ENCODE data around the gene C3. TPM values are rescaled to one million over a fixed set of nuclear protein-coding genes. Genes with fewer than 3 reads are reported as not detected.
"Not testable (repeated sequence)": the region's sequence is repeated elsewhere in the genome, so short reads cannot be mapped to it uniquely, and the experiment has no call there.

Gene C3
- total RNA-seq, 1 donor from 2014 or later, result 398 TPM

DNA sequence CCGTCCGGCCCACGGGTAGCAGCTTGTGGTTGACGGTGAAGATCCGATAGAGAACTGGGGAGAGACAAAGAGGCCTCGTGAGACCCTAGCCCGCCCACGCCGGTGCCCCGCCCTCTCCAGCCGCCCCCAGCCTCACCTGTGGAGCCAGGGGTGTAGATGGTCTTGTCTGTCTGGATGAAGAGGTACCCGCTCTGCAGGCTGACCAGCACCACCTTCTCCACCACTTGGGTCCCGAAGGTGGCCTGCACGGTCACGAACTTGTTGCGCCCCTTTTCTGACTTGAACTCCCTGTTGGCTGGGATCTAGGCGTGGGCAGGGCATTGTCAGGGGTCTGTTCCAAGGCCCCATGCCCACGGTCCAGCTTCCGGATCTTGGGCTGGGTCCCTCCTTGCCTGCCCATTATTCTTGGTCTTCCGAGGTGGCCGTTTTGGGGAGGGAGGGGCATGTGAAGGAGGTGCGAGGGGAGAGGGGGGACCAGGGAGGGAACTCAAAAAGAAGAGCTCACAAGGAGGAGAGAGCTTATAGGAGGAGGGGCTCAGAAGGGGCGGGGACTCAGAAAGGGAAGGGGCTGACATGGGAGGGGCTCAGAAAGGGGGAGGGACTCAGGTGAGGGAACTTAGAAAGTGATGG is 2.2 kb downstream of the C3 start:
- DNase-seq, result no peak
- ATAC-seq, result no peak
- intact Hi-C loops (cut with micrococcal nuclease), result no loop called here

DNA sequence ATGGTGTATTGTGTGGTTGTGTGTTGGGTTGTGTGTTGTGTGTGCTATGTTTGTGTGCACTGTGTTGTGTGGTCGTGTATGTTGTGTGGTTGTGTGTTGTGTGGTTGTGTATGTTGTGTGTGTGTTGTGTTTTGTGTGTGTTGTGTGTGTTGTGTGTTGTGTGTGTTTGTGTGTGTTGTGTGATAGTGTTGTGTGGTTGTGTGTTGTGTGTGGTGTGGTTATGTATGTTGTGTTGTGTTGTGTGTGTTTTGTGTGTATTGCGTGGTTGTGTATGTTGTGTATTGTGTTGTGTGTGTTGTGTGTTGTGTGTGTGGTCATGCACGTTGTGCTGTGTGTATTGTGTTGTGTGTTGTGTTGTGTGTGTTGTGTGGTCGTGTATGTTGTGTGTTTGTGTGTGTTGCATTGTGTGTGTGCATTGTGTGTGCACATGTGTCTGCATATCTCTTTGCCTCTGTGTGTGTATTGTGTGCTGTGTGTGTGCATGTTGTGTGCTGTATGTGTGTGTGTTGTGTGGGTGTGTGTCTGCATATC is 2.9 kb downstream of the C3 start:
- DNase-seq (no peak), ATAC-seq (no peak)
- intact Hi-C loops (cut with micrococcal nuclease), result no loop called here

DNA sequence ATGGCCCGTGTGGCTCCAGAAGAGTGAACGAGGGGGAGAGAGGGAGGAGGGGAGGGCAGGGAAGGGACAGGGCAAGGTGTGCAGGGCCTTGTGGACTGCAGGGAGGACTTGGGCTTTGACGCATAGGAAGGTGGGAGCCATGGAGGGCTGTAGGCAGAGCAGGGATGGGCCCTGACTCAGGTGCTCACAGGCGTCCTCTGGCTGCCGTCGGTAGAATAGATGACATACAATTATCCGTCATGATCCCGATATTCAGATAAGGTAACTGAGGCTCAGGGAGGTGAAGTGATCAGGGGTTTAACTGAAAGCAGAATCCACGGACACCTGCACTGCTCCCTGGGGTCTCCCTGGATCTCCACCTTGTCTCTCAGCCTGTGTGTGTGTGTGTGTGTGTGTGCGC is 3.4 kb downstream of the C3 start:
- DNase-seq (peak; percentile 4), ATAC-seq (no peak)
- intact Hi-C loops (cut with micrococcal nuclease), result no loop called here

DNA sequence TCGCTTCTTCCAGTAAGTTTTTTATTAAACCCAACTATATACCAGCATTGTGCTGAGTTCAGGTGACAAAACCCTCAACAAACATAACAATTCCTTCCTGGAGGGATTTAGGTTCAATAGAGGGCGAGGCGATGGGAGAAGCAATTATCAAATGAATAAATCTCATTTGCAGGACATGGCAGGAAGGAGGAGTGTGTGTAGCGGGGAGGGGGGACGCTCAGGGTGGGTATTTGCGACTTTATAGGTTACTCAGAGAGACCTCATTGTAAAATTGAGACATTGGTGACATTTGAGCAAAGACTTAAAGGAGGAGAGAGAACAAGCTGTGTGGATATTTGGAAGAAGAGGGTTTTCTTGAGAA is 3.9 kb downstream of the C3 start:
- intact Hi-C loops (cut with micrococcal nuclease), result no loop called here
- DNase-seq, result no peak
- ATAC-seq, result no peak

DNA sequence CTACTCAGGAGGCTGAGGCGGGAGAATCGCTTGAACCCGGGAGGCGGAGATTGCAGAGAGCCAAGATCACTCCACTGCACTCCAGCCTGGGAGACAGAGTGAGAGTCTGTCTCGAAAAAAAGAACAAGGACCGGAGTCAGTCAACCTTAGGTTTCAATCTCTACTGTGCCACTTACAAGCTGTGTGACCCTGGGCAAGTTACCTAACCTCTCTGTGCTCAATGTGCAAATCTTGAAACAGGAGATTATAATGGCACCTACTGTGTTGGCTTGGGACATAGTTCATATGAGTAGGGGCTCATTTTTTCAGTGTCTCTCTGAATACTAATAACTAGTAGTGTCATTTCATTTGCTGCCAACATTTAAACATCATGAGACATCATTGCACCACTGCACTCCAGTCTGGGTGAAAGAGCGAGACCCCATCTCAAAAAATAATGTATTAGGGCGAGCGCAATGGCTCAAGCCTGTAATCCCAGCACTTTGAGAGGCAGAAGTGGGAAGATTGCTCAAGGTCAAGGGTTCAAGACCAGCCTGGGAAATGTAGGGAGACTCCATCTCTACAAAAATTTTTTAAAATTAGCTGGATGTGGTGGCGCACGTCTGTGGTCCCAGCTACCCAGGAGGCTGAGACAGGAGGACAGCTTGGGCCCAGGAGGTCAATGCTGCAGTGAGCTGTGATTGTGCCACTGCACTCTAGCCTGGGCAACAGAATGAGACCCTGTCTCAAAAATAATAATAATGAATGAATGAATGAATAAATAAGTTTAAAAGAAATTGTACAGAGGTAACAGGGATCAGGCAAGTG is 5.5 kb downstream of the C3 start:
- no peak for ATAC-seq
- intact Hi-C loops (cut with micrococcal nuclease), result no loop called here
- peak; percentile 0 for DNase-seq

DNA sequence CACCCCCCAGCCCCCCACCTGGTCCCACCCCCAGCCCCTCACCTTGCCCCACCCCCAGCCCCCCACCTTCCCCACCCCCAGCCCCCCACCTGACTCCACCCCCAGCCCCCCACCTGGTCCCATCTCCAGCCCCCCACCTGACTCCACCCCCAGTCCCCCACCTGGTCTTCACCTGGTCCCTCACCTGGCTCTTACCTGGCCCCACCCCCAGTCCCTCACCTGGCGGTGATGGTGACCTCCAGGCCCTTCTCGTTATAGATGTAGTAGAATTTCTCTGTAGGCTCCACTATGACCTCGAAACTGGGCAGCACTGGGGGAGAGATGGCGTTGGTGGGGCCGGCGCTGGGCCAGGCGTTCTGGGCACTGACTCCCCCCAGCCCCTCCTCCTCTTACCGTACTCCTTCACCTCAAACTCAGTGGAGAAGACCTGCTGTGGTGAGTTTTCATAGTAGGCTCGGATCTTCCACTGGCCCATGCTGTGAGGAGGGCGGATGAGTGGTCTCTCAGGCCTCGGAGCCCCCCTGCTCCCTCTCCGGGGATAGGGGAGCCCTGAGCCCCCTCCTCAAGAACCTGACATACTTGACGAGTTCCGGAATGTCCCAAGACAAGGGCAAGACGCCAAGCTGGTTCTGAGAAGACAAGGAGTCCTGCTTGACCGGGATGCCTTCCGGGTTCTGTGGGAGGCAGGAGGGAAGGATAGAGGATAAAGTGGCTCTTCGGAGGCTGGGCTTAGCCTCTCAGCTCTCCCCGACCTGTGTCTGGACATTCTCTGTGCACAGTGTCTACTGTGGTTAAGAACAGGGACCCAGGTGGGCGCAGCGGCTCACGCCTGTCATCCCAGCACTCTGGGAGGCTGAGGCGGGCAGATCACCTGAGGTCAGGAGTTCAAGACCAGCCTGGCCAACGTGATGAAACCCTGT is 6.4 kb downstream of the C3 start:
- intact Hi-C loops (cut with micrococcal nuclease), result no loop called here
- ATAC-seq, result no peak
- DNase-seq, result peak; percentile 25

DNA sequence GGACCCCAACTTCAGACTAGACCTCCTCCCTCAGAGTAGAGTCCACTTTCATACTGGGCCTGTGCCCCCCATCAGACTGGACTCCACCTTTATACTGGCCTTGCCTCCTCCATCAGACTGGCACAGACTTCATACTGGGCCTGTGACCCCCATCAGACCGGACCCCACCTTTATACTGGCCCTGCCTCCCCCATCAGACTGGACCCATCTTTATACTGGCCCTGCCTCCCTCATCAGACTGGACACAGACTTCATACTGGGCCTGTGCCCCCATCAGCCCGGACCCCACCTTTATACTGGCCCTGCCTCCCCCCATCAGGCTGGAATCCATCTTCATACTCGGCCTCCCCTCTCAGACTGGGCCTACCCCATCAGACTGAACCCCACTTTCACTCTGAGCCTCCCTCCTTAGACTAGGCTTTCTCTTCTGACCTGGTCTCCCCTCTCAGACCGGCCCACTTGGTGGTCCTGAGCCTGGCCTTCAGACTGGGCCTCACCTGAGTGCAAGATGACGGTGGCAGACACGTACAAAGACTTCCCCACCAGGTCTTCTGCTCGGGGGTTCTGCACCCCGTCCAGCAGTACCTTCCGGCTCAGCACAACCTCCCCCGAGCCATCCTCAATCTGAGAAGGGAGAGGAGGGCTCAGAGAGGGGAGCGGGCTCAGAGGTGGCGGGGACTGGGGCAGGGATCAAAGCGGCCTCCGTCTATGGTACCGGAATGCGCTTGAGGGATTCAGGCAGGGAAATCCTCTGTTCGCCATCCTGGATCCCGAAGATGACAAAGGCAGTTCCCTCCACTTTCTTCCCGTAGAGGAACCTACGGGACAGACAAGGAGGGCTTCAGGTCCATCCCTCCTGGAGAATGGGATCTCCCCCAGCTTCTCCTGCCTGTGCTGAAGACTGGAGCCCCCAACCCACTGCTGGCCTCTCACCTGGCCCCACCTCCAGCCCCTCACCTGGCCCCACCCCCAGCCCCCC is 7.5 kb downstream of the C3 start:
- intact Hi-C loops (cut with micrococcal nuclease), result no loop called here
- DNase-seq (peak; percentile 20), ATAC-seq (no peak)

DNA sequence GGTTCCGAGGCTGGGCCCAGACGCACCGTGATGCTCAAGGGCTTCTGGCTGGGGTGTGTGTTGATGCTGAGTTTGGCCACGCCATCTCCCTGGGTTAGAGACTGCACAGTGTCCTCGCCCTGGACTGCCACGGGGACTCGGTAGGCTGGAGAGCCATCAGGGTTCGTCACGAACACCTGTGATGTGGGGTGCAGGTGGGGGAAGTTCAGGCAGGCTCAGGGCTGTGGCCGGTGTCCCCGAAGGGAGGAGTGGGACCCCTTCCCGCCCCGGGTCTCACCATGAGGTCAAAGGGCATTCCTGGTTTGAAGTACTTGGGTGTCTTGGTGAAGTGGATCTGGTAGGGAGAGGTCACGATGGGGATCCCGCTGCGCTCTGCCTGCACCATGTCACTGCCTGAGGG is 8.2 kb downstream of the C3 start:
- ATAC-seq (no peak), DNase-seq (peak; percentile 15)
- intact Hi-C loops (cut with micrococcal nuclease), result no loop called here

DNA sequence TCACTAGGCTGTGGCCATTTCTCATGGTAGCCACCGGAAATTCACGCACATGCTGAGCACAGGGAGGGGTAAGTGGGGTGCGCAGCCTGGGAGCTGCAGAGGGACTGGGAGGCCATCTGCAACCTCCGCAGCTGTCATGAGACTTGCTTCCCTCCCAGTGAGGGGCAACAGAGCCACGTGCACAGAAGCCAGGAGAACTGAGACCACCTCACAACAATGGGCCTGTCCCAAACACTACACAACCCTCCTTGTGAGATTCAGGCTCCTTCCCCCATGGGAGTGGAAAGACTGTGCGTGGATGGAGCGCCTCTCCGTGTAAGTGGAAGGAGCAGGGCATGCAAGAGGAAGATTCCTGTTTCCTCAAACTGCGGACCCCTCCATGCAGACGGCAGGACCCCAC is 8.8 kb downstream of the C3 start:
- intact Hi-C loops (cut with micrococcal nuclease), result no loop called here
- DNase-seq (no peak), ATAC-seq (no peak)

DNA sequence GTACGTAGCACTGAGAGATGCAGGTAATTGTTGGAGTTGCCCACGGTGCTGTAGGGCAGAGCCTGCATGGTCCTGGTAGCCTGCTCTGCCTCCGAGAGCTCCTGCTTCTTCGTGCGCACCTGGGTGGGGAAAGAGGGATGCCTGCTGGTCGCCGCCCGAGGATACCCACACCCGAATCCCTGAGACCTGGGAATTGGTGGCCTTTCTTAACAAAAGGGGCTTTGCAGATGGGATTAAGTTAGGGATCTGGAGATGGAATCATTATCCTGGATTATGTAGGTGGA is 9.4 kb downstream of the C3 start:
- no peak for DNase-seq
- ATAC-seq, result no peak
- intact Hi-C loops (cut with micrococcal nuclease), result no loop called here

DNA sequence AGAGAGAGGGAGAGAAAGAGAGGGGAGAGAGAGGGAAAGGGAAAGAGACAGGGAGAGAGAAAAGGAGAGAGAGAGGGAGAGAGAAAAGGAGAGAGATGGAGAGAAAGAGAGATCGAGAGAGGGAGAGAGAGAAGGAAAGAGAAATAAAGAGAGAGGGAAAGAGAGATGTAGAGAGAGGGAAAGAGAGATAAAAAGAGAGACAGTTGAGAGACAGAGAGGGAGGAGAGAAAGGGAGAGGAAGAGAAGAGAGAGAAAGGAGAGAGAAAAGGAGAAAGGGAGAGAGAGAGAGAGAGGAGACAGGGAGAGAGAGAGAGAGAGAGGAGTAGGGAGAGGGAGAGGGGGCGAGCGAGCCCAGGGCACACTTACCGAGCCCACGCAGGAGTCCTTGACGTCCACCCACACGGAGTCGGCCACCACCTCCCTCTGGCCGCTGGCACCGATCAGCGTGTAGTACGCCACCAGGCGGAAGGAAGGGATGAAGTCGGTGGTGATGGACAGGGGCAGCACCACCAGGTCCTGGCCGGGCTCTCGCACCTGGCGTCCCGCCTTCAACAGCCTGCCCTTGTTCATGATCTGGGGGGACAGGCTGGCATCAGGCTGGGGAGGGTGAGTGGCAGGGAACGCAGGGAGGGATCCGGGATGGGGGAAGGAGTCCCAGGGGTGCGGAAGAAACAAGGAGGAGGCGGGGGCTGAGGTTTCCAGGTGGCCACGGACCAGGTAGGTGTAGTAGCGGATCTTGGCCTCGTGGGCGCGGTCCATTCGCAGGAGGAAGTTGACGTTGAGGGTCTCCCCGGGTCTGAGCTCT is 10.0 kb downstream of the C3 start:
- ATAC-seq (no peak), DNase-seq (no peak)
- intact Hi-C loops (cut with micrococcal nuclease), result no loop called here

DNA sequence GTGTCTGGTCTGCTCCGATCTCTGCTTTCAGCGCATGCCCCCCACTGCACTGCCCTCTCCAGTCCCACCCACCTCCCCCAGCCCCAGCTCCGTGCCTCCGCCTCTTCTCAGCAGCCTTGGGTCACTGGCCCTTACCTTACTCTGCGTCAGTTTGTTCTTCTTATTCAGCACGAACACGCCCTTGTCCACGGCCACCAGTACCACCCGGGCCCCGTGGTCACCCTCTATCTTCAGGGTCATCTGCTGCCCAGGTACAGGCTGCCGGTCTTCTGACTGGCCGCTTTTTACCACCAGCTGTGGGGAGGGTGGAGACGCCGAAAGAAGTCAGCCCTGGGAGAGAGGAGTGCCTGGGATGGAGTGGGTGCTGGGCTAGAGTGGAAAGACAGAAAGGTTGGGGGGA is 10.9 kb downstream of the C3 start:
- intact Hi-C loops (cut with micrococcal nuclease), result no loop called here
- DNase-seq (no peak), ATAC-seq (no peak)

DNA sequence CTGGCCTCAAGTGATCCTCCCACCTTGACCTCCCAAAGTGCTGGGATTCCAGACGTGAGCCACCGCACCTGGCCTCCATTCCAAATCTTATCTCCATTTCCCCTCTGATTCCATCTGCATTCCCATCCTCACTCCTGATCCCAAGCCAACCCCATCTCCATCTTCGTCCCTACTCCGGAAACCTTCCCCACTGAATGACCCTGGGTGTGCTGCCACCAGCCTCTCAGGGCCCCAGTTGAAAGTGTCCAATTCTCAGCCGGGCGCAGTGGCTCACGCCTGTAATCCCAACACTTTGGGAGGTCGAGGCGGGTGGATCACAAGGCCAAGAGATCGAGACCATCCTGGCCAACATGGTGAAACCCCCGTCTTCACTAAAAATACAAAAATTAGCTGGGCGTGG is 11.5 kb downstream of the C3 start:
- DNase-seq; intact Hi-C loops (cut with micrococcal nuclease); ATAC-seq: not testable (repeated sequence)

DNA sequence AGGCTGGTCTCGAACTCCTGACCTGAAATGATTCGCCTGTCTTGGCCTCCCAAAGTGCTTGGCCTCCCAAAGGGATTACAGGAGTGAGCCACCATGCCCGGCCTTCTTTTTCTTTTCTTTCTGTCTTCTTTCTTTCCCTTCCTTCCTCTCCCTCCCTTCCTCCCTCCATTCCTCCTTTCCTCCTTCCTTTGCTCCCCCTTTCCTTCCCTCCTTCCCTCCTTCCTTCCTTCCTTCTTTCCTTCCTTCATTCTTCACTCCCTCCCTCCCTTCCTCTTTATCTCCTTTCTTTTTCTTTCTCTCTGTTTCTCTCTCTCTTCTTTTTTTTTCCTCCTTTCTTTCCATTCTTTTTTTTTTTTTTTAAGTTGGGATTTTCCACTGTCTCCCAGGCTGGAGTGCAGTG is 12.1 kb downstream of the C3 start:
- intact Hi-C loops (cut with micrococcal nuclease), result no loop called here
- ATAC-seq, result no peak
- no peak for DNase-seq

DNA sequence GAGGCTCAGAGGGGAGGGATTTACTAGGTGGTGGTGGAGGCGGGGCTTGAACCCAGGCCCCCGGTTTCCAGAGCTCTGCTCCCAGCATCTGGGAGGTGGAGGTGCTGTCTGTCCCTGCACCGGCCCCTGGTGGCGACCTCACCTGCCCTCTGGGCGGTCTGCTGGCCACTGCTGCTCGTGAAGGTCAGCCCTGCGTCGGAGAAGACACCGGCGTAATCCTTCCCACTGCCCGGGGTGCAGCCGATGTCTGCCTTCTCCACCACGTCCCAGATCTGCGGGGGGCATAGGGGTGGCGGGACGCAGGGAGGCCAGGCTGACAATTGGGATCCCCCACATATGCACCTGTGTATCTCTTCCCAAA is 12.8 kb downstream of the C3 start:
- no peak for DNase-seq
- ATAC-seq, result no peak
- intact Hi-C loops (cut with micrococcal nuclease), result no loop called here

DNA sequence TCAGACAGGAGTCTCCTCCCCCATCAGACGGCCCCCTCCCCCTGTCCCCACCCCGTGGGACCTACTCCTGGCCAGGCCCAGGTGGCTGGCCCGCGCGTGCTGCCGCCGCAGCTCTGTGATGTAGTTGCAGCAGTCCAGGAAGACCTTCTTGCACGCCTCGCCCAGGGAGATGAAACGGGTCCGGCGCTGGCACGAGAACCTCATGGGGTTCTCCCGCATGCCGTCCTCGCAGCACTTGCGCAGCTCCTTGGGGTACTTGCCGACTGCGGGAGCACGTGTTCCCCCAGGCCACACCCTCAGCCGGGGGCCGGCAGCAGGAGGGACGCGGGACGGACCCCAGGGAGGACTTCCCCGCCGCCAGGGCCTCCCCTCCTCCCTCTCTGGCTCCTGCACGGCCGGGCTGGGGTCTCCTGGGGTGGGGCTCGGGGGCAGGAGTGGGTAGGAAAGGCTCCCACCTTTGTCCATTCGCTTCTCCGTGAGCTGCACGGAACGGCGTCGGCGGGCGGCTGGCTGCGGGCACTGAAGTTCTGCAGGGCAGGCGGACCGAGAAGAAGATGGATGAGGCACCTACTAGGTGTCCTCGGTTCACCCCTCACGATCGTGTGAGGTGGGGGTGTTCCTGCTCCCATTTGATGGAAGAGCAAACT is 13.3 kb downstream of the C3 start:
- no peak for DNase-seq
- ATAC-seq, result no peak

DNA sequence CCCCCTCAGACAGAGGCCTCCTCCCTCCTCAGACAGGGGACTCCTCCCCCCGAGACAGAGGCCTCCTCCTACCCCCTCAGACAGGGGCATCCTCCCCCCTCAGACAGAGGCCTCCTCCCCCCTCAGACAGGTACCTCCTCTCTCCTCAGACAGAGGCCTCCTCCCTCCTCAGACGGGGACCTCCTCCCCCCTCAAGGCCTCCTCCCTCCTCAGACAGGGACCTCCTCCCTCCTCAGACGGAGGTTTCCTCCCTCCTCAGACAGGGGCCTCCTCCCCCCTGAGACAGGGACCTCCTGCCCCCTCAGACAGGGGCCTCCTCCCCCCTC is 13.9 kb downstream of the C3 start:
- no peak for DNase-seq
- intact Hi-C loops (cut with micrococcal nuclease), result no loop called here
- no peak for ATAC-seq

More for the DNA sequence above, 13.3 kb downstream of the C3 start:
- intact Hi-C loops (cut with micrococcal nuclease), result no loop called here

Data from left ventricle myocardium superior (tissue), 1 donor.